Hepatocyte (in vitro differentiated cells): Measurements from ENCODE around the gene CHCHD6.

ENCODE experiments used
- EZH2 ChIP-seq: fragments of 200-600 bp; sonication (generic); IDR thresholded peaks from 2 replicates; pipeline ENCODE4 v1.6.1; 2016; ENCODE audit warnings: antibody characterized with exemption, mild to moderate bottlenecking, borderline replicate concordance
- EZH2phosphoT487 ChIP-seq: fragments of 200-600 bp; sonication (generic); IDR thresholded peaks from one replicate; pipeline ENCODE4 v1.6.1; 2018; ENCODE audit warnings: antibody characterized with exemption, mild to moderate bottlenecking, low read depth, moderate library complexity; ENCODE audit not compliant: unreplicated experiment, severe bottlenecking
- TF ChIP-seq, protein P1 (sequence below): fragments of 200-600 bp; sonication (generic); IDR thresholded peaks from 2 replicates; pipeline ENCODE4 v1.5.1; 2016; ENCODE audit warnings: antibody characterized with exemption, mild to moderate bottlenecking; ENCODE audit not compliant: poor library complexity

- TF ChIP-seq, protein P1, sequence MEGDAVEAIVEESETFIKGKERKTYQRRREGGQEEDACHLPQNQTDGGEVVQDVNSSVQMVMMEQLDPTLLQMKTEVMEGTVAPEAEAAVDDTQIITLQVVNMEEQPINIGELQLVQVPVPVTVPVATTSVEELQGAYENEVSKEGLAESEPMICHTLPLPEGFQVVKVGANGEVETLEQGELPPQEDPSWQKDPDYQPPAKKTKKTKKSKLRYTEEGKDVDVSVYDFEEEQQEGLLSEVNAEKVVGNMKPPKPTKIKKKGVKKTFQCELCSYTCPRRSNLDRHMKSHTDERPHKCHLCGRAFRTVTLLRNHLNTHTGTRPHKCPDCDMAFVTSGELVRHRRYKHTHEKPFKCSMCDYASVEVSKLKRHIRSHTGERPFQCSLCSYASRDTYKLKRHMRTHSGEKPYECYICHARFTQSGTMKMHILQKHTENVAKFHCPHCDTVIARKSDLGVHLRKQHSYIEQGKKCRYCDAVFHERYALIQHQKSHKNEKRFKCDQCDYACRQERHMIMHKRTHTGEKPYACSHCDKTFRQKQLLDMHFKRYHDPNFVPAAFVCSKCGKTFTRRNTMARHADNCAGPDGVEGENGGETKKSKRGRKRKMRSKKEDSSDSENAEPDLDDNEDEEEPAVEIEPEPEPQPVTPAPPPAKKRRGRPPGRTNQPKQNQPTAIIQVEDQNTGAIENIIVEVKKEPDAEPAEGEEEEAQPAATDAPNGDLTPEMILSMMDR = no peak
- TF ChIP-seq EZH2 = no peak
- TF ChIP-seq EZH2phosphoT487 = no peak
Observed at GRCh38 chr3:127009531-127009930, 305.5 kb downstream of the CHCHD6 start.
